ENCODE data around the gene LMTK3.

The LMTK3 gene

DNA sequence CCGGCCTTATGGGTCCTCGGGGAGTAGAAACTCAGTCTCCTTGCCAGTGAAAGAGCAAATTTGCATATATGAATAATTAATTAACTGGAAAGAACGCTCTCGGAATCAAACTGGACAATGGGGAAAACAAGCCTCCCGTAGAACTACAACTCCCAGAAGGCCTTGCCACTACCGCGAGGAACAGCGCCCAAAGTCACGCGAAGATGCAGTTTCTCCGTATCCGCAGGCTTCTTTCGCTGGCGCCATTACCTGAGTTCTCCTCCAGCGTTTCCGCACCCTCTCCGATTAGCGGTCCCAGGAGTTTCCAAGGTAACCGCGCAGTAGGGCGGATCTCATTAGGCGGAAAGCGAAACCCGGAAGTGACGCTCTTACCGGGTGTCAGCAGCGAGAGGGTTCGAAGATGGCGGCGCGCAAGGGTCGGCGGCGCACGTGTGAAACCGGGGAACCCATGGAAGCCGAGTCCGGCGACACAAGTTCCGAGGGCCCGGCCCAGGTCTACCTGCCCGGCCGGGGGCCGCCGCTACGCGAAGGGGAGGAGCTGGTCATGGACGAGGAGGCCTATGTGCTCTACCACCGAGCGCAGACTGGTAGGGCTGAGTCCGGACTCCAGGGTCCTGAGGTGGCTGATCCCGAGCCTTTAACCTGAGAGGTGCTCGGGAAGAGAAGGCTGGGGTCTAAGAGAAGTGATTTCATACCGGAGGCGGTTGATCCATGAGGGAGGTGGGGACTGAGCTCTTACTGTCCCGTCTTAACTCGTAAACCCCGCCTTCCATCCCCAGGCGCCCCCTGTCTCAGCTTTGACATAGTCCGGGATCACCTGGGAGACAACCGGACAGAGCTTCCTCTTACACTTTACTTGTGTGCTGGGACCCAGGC, 65.8 kb downstream of the LMTK3 start, which contains the start of gene GRWD1:
TSS of gene GRWD1 (plus strand) at position 378 of the 876 bp plus-strand sequence. CDS start at position 401, 23 bp downstream.
- no peak for TF ChIP-seq CTCF (IDR thresholded peaks at IDR 0.05; ENCODE audit: low read depth, low read length)
- DNase-seq (ENCODE audit: low read depth in 2 of 2) = peak; percentile 97 to 98
- H3K4me3 ChIP-seq (replicated peaks in 1 of 2; ENCODE audit: low read depth in 2 of 2, low read length in 2 of 2) = peak within 1 kb of the TSS; percentile 85 to 99

GRCh38 chr19:48445256-48445605, 66.4 kb downstream of the LMTK3 start:
- peak; percentile 94 to 96 for DNase-seq (ENCODE audit: low read depth in 2 of 2)
- H3K4me3 ChIP-seq (replicated peaks in 1 of 2; ENCODE audit: low read depth in 2 of 2, low read length in 2 of 2) = peak overlapping the region; percentile 85 to 99
- peak; percentile 68 for TF ChIP-seq CTCF (IDR thresholded peaks at IDR 0.05; ENCODE audit: low read depth, low read length)

DNA sequence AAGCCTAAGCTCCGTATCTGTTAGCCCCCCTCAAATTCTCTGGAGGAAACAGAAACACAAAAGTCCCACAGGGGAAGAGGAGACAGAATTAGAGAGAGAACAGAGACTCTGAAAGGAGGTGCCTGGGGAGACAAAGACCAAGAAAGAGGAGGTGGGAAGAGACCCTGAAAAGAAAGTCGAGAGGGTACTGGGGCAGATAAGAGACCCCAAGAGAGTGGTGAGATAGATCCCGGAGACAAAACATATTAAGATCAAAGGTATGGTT, 66.8 kb downstream of the LMTK3 start:
- no peak for TF ChIP-seq CTCF (IDR thresholded peaks at IDR 0.05; ENCODE audit: low read depth, low read length)
- DNase-seq (ENCODE audit: low read depth in 2 of 2) = peak in 1 of 2 donors; percentile 8
- H3K4me3 ChIP-seq (replicated peaks in 1 of 2; ENCODE audit: low read depth in 2 of 2, low read length in 2 of 2) = peak overlapping the region; percentile 85 to 99

DNA sequence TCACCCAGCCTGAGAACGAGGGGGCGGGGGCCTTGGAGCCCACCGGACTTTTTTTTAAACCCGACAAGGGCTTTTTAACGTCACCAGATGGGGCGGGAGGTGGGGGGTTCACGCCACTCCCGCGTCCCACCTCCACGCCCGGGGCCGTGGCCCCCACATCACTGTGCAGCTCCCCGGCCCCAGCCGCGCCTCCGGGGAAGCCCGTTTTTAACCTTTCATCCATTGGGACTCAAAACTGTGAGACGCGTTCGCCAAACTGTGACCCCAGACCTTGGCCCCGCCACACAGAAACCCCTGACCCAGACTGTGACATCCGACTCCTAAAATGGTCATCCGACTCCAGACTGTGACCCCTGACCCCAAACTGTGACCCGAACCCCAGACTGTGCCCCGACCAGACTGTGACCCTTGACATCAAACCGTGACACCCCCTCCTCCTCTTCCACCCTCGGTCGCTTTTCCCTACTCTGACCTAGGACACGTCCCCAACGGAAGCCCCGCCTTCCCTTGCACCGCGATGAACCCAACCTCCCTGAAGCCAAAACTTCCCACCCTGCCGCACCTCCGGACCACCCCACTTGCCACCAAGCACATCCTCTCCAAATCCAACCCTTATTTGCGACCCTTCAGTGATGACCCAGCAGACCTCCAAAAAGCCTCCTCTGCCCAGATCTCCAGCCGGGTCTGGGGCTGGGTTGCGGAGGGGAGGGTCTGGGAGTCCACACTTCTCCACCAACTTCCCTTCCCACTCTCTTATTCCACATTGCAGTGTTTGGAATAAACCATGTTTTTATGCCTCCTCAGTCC, 67.3 kb downstream of the LMTK3 start:
- TF ChIP-seq CTCF (IDR thresholded peaks at IDR 0.05; ENCODE audit: low read depth, low read length) = no peak
- DNase-seq (ENCODE audit: low read depth in 2 of 2) = no peak
- H3K4me3 ChIP-seq (replicated peaks in 1 of 2; ENCODE audit: low read depth in 2 of 2, low read length in 2 of 2) = peak overlapping the region; percentile 85 to 99

GRCh38 chr19:48443731-48444128, 67.9 kb downstream of the LMTK3 start:
- TF ChIP-seq CTCF (IDR thresholded peaks at IDR 0.05; ENCODE audit: low read depth, low read length) = no peak
- peak overlapping the region in 1 of 2 donors; percentile 85 for H3K4me3 ChIP-seq (replicated peaks in 1 of 2; ENCODE audit: low read depth in 2 of 2, low read length in 2 of 2)
- no peak for DNase-seq (ENCODE audit: low read depth in 2 of 2)

GRCh38 chr19:48443256-48443655, 68.4 kb downstream of the LMTK3 start:
- no peak overlapping the region for H3K4me3 ChIP-seq (replicated peaks in 1 of 2; ENCODE audit: low read depth in 2 of 2, low read length in 2 of 2)
- TF ChIP-seq CTCF (IDR thresholded peaks at IDR 0.05; ENCODE audit: low read depth, low read length) = no peak
- DNase-seq (ENCODE audit: low read depth in 2 of 2) = no peak
